SJSA1 (cell line): ENCODE data around the gene PARP12. TPM values are rescaled to one million over a fixed set of nuclear protein-coding genes. Genes with fewer than 3 reads are reported as not detected.

Experiments used
- DNase-seq, 2 experiments: peaks; one replicate each; pipeline ENCODE4 v3.0.0-alpha.2; 2015 to 2020; ENCODE audit warnings: low spot score in 2 of 2, low read depth in 1 of 2
- H3K27ac ChIP-seq: fragments of 250-450 bp; sonication (Bioruptor Pico); 2 replicates; pipeline ENCODE4 v1.5.1; 2020; ENCODE audit warnings: mild to moderate bottlenecking, moderate library complexity
- H3K27me3 ChIP-seq: fragments of 250-450 bp; sonication (Bioruptor Pico); replicated peaks from 2 replicates; pipeline ENCODE4 v1.5.1; 2020; ENCODE audit warnings: mild to moderate bottlenecking, moderate library complexity
- H3K36me3 ChIP-seq: fragments of 250-450 bp; sonication (Bioruptor Pico); 2 replicates; pipeline ENCODE4 v1.5.1; 2020; ENCODE audit warnings: mild to moderate bottlenecking
- H3K4me1 ChIP-seq: fragments of 250-450 bp; sonication (Bioruptor Pico); replicated peaks from 2 replicates; pipeline ENCODE4 v1.6.1; 2021; ENCODE audit warnings: mild to moderate bottlenecking
- H3K4me3 ChIP-seq: fragments of 250-450 bp; sonication (Bioruptor Pico); 2 replicates; pipeline ENCODE4 v1.5.1; 2020; ENCODE audit warnings: mild to moderate bottlenecking
- H3K9me3 ChIP-seq: fragments of 250-450 bp; sonication (Bioruptor Pico); replicated peaks from 2 replicates; pipeline ENCODE4 v1.5.1; 2020; ENCODE audit warnings: mild to moderate bottlenecking
- total RNA-seq: library from RNA; depleted of rRNA; stranded (reverse); fragments of >200 nt; shearing (Covaris generic); gene quantifications from 2 replicates; pipeline ENCODE4 v1.2.3, GENCODE V29; 2014

PARP12 gene
- total RNA-seq, 1 experiment from 2014 or later: 19.3 TPM

DNA sequence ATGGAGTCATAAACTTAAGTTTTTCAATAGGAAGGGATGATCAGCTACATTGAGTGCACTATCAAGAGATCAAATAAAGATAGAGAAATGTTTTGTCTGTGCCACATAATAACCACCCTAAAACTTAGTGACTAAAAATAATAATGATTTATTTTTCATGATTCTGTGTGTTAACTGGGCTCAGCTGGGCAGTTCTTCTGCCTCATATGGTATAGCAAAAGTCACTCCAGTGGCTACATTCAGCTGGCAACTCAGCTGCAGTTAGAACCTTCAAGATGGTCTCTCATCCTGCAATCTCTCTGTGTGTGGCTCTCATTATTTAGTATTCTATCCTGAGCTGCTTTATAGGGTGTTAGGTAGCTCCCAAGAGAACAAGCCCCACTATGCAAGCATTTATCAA, 7.8 kb upstream of the PARP12 start:
- no peaks in the 10 kb centered on the region for H3K4me1 ChIP-seq
- H3K27me3 ChIP-seq: no peaks in the 10 kb centered on the region
- DNase-seq: no peak
- H3K4me3 ChIP-seq: no peak overlapping the region
- no peak overlapping the region for H3K27ac ChIP-seq
- no peaks in the 10 kb centered on the region for H3K36me3 ChIP-seq
- peaks cover 8% of the 10 kb centered on the region for H3K9me3 ChIP-seq

DNA sequence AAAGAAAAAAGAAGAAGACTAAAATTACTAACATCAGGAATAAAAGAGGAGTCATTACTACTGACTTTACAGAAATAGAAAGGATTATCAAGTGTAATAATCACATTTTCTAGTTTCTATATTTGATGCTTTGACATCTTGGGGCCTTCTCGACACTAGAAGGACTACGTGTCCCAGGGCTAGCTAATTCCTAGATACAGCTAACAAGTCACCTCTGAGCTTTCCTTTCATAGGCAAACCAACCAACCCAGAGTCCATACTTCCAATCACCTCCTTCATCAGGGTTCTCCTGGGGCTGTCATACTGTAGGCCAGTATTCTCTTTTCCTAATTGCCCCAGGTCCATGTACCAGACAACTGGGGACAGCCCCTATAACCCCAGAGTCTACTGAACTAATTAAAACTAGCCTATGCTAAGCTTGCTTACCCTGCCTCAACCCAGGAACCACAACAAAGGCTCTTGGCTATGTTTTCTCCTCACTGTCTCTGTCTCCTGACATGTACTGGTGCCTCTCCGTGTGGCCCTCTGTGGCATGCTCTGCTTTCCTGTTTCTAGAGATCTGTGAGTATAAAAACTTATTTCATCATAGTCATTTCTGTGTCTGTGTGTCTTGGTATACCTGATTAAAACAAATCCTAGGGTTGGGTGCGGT, 6.7 kb upstream of the PARP12 start:
- DNase-seq: no peak
- Histone ChIP-seq H3K36me3 (no peaks in the 10 kb centered on the region), H3K4me3 (no peak overlapping the region), H3K27ac (no peak overlapping the region), H3K9me3 (peaks cover 8% of the 10 kb centered on the region), H3K27me3 (no peaks in the 10 kb centered on the region), H3K4me1 (no peaks in the 10 kb centered on the region)

DNA sequence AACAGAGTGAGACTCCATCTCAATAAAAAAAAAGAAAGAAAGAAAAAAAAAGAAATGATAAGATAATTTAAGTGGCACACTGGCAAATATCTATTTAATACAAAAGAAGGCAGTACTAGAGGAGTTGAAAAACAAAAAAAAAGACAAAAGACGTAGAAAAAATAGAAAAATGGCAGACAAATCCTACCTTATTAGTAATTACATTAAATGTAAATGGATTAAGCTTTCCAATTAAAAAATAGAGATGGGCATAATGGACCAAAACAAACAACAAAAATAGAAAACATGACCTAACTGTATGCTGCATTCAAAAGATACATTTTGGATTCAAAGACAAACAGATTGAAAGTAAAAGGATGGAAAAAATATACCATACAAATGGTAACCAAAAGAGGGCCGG, 5.3 kb upstream of the PARP12 start:
- Histone ChIP-seq H3K27ac (no peak overlapping the region), H3K9me3 (peaks cover 8% of the 10 kb centered on the region)
- no peak for DNase-seq

DNA sequence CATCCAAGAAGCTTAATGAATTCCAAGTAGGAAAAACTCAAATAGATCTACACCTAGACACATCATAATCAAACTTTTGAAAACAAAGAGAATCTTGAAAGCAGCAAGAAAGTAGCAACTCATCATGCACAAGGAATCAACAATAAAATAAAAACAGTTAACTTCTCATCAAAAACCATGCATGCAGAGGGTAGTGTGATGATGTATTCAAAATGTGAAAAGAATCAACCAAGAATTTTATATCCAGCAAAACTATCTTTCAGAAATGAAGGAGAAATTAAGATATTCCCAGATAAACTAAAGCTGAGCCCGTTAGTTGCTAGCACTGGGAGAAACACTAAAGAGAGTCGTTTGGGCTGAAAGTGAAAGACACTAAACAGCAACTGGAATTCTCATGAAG, 4.3 kb upstream of the PARP12 start:
- DNase-seq: no peak
- peaks cover 8% of the 10 kb centered on the region for H3K36me3 ChIP-seq
- peaks cover 8% of the 10 kb centered on the region for H3K9me3 ChIP-seq
- no peaks in the 10 kb centered on the region for H3K4me1 ChIP-seq
- no peak overlapping the region for H3K4me3 ChIP-seq
- no peaks in the 10 kb centered on the region for H3K27me3 ChIP-seq
- no peak overlapping the region for H3K27ac ChIP-seq

More for the DNA sequence above, 5.3 kb upstream of the PARP12 start:
- H3K36me3 ChIP-seq: peaks cover under 1% of the 10 kb centered on the region
- no peak overlapping the region for H3K4me3 ChIP-seq
- H3K4me1 ChIP-seq: no peaks in the 10 kb centered on the region
- H3K27me3 ChIP-seq: no peaks in the 10 kb centered on the region

DNA sequence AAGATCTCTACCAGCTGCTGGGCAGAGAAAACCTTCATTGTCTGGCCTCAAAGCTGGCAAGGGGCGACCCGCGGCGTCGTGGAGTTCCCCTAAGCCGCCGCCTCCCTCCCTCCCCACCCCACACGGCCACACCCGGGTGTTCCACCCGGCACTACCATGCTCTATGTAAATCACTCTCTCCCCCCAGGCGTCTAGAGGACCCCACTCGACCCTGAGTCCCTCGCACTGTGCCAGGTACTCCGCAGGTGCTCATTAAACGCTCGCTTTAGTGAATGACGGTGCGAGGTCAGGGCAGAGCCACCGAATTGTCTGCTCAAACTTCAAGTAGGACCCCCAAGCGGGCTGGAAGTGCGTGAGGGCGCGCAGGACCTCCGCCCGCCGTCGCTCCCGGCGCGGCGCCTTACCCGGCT, 628 bp downstream of the PARP12 start:
- Histone ChIP-seq H3K9me3 (peaks cover 5% of the 10 kb centered on the region), H3K36me3 (peaks cover 11% of the 10 kb centered on the region), H3K27me3 (no peaks in the 10 kb centered on the region), H3K27ac (peak overlapping the region; percentile 64), H3K4me1 (peaks cover 25% of the 10 kb centered on the region), H3K4me3 (peak overlapping the region; percentile 93)
- DNase-seq: peak; percentile 32 to 43

DNA sequence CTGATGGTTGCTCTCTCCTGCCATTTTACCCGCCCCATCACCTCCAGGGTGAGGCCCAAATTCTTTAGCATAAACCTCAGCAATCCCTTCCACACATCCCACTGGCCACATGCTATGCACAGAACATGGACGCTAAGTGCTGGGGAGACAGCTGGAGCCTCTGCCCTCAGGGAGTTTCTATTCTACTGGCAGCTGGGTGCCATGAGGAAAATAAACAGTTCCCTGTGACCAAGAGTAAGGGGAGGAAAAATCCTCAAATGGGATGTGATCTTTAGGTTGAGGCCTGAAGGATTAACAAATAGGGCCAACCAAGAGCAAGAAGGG, 1.2 kb downstream of the PARP12 start:
- Histone ChIP-seq H3K27me3 (no peaks in the 10 kb centered on the region), H3K27ac (no peak overlapping the region), H3K9me3 (0 out of 2 replicates have a peak, but pooled peaks cover 2% of the 10 kb centered on the region), H3K36me3 (peaks cover 11% of the 10 kb centered on the region), H3K4me1 (peaks cover 25% of the 10 kb centered on the region), H3K4me3 (peak overlapping the region; percentile 93)
- DNase-seq: peak; percentile 7 to 37

DNA sequence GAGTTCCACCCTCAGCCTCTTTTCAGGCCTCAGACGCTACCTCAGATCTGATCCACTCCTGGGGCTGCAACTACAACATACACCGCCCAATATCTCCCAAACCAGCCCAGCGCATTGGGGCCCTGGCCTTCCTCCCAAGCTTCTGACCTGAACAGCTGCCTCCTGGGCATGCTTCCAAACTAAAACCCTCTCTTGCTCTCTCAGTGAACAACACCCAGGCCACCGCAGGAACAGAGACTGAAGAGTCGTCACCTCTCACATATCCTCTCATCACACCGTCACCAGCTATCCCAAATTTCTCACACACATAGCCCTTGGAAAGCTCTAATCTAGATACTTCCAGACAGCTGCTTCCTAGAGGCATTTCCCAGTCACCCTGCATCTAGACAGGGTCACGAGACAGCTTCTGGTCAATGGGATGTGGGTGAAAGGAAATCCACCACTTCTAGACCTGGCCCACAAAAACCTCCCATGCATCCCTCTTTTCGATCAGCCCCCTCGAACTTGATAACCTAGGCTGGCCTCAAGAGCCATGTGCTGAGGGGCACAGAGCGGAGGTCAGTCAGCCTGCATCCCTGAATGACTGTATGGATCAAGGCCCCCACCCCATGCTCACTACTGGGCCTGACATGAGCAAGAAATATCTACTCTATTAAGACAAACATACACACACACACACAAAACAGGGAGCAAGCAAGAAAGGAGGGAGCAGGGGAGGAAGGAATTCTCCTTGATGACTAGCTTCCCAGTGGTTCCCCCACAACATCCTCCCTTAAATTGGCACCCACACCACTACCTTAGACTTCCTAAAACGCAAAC, 1.8 kb downstream of the PARP12 start:
- H3K27ac ChIP-seq: no peak overlapping the region

DNA sequence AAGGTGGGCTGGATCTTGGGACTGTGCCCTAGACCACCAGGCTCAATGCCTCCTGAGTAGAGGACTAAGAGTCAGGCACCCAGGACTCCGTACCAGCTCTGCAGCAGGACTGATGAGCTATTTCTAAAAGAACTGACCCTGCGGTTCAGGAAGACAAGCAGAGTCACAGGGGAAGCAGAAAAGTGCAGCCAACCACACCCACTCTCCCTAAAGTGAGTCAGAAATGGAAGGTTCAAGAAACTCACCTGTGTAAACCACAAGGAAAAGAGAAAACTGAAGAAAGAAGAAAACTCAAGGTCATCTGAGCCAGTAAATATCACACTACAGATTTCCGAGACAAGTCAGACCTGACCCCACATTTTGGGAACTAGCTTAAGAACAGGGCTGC, 2.5 kb downstream of the PARP12 start:
- peak in 1 of 2 experiments; percentile 28 for DNase-seq

More for the DNA sequence above, 1.8 kb downstream of the PARP12 start:
- Histone ChIP-seq H3K27me3 (no peaks in the 10 kb centered on the region), H3K9me3 (0 out of 2 replicates have a peak, but pooled peaks cover 2% of the 10 kb centered on the region), H3K36me3 (peaks cover 11% of the 10 kb centered on the region), H3K4me1 (peaks cover 25% of the 10 kb centered on the region), H3K4me3 (no peak overlapping the region)
- peak in 1 of 2 experiments; percentile 38 for DNase-seq

DNA sequence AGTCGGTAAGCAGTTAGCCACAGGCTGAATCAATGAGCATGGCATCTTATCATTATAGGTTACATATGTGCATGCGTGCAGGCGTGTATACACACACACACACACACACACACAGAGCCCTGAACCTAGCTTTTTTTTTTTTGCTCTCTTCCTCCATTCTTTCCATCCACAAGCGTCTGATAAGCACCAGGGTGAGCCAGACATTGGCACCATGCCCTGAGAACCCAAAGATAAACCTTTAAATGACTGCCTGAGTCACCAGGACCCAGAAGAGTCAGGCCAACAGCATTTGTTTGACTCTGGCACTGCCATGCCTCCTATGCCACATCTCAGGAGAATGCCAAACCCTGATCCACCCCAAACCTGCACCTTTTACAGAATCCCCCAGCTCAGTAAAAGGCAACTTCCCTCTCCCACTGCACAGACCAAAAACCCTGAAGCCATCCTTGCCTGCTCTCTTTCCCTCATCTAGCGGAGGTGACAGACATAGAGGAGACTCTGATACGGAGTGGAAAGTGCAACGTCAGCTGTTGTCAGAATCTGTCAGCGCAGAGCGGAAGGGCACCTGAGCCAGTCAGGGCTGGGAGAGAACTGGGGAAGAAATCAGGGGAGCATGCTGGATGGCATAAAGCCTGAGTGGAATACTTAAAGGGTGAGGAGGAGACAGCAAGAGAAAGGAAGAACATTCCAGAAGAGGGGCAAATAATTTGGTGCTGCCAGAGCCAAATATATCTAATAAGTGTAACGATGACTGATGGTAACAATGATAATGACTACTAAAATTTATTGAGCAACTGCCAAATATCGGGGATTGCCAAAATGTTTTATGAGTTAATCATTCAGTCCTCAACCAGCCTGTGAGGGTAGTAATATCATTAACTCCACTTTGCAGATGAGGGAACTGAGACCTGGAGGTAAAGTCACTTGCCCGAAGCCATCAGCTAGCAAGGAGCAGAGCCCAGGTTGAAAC, 3.2 kb downstream of the PARP12 start:
- Histone ChIP-seq H3K27me3 (no peaks in the 10 kb centered on the region), H3K36me3 (peaks cover 11% of the 10 kb centered on the region), H3K27ac (no peak overlapping the region), H3K9me3 (no peaks in the 10 kb centered on the region), H3K4me3 (no peak overlapping the region), H3K4me1 (peaks cover 25% of the 10 kb centered on the region)
- peak; percentile 77 to 88 for DNase-seq

More for the DNA sequence above, 2.5 kb downstream of the PARP12 start:
- H3K9me3 ChIP-seq: no peaks in the 10 kb centered on the region
- H3K36me3 ChIP-seq: peaks cover 11% of the 10 kb centered on the region
- H3K27me3 ChIP-seq: no peaks in the 10 kb centered on the region
- H3K27ac ChIP-seq: no peak overlapping the region
- H3K4me3 ChIP-seq: no peak overlapping the region
- H3K4me1 ChIP-seq: peaks cover 25% of the 10 kb centered on the region

DNA sequence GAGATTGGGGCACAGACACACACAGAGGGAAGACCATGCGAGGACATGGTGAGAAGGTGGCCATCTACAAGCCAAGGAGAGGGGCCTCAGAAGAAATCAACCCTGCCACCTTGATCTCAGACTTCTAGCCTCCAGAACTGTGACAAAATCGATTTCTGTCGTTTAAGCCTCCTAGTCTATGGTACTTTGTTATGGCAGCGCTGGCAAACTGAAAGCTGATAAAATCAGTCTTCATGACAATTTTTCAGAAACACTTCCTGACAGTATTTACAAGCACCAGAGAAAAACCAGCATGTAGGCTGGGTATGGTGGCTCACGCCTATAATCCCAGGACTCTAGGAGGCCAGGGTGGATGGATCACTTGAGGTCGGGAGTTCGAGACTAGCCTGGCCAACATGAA, 4.2 kb downstream of the PARP12 start:
- Histone ChIP-seq H3K9me3 (no peaks in the 10 kb centered on the region), H3K4me3 (no peak overlapping the region), H3K27me3 (no peaks in the 10 kb centered on the region), H3K36me3 (peaks cover 11% of the 10 kb centered on the region), H3K4me1 (peaks cover 25% of the 10 kb centered on the region), H3K27ac (no peak overlapping the region)
- no peak for DNase-seq

DNA sequence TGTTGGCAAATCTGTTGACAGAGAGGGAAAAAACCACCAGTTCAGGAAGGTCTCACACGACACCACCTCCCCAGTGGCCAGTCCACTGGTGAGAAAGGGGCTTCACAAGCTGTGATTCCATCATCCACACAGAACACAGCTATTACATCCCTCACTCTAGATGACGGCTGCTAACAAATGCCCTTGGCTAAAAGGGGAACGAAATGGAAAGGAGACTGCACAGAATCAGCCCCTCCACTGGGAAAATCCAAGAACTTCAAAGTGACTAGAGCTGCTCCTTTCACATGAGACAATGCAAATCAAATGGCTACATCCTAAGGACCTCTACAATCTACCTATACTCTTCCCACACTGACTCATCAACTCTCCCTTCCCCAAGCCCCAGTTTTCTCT, 5.6 kb downstream of the PARP12 start:
- H3K27ac ChIP-seq: no peak overlapping the region
- no peaks in the 10 kb centered on the region for H3K9me3 ChIP-seq
- peak in 1 of 2 experiments; percentile 9 for DNase-seq
- H3K27me3 ChIP-seq: no peaks in the 10 kb centered on the region
- no peak overlapping the region for H3K4me3 ChIP-seq
- H3K4me1 ChIP-seq: peaks cover 25% of the 10 kb centered on the region
- peaks cover 8% of the 10 kb centered on the region for H3K36me3 ChIP-seq

DNA sequence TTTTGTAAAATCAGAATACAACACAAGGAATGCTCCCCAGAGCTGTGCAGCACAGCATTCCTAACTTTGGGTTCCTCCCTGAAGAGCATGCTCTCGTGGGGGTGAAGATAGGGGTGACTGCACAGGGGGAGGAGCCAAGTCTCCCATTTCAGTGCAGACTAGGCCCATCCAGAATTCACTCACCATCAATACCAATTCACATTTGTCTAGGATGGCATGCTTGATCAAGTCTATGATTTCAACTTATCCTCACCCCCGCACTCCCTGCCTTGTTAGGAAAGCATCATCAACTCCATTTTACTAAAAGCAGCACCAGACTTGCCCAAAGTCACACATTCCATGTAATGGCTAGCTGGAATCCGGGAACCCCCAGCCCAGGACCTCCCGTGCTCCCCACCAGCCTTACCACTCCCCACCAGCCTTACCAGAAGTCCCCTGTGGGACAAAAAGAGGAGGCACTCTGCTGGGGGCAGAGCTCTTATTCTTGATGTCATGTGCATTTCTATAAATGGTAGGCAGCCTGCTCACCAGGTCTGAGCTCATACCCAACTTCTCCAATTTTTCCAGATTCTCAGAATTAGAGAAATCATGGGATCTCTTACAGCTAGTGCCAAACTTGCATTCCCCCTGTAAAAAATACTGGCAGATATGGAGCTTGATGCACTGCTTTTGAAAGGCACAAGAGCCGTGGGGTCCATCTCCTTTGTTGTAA, 6.2 kb downstream of the PARP12 start:
- Histone ChIP-seq H3K36me3 (peaks cover 11% of the 10 kb centered on the region), H3K27ac (no peak overlapping the region), H3K9me3 (no peaks in the 10 kb centered on the region), H3K4me1 (peaks cover 21% of the 10 kb centered on the region), H3K27me3 (no peaks in the 10 kb centered on the region), H3K4me3 (no peak overlapping the region)
- peak in 1 of 2 experiments; percentile 20 for DNase-seq

DNA sequence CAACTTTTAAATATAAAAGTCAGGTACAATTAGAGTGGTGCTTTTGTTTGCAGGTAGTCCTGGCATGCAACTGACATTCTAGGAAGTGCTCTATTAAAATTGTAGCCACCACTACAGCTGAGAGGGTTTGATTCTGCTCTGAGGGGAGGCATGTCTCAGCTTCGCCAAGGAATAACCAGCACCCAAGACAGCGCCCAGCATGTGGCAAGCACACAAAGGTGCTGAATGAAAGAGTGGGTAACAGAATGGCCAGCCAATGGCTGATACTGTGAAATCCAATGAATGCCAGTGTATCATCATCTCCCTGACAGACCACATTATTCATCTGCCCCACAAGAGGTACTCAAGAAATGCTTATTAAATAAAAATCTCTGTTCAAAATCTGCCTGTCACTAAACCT, 6.9 kb downstream of the PARP12 start:
- DNase-seq: peak in 1 of 2 experiments; percentile 16
- no peaks in the 10 kb centered on the region for H3K27me3 ChIP-seq
- H3K36me3 ChIP-seq: peaks cover 12% of the 10 kb centered on the region
- peaks cover 14% of the 10 kb centered on the region for H3K4me1 ChIP-seq
- no peaks in the 10 kb centered on the region for H3K9me3 ChIP-seq
- H3K27ac ChIP-seq: no peak overlapping the region
- H3K4me3 ChIP-seq: no peak overlapping the region
